Measurements from ENCODE around the gene REV3L. TPM values are rescaled to one million over a fixed set of nuclear protein-coding genes. Genes with fewer than 3 reads are reported as not detected.

REV3L gene
- total RNA-seq, 3 donors from 2014 or later (not counting 1 experiment from before 2014, with no cell fraction given) = 18.1 to 25.5 (median 22.7) TPM

DNA sequence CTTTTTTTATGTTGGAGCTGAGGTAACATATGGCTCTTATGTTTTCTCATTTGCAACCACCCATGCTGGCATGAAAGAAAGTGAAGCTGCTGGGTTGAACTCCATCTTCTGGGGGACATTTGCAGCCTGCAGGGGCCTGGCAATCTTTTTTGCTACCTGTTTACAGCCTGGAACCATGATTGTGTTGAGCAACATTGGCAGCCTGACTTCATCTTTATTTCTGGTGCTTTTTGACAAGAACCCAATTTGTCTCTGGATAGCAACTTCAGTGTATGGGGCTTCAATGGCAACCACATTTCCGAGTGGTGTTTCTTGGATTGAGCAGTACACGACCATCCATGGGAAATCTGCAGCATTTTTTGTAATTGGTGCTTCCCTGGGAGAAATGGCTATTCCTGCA is 216.7 kb downstream of the REV3L start:
- peaks cover 22% of the 10 kb centered on the region for H3K36me3 Mint-ChIP-seq
- ATAC-seq (no peak), DNase-seq (no peak)
- Histone ChIP-seq H3K9me3 (ENCODE audit: control insufficient read depth, insufficient read depth, low read length) (no peaks in the 10 kb centered on the region), H3K4me3 (ENCODE audit: low read length) (no peak overlapping the region), H3K4me1 (ENCODE audit: control insufficient read depth, insufficient read depth, low read length) (no peaks in the 10 kb centered on the region), H3K36me3 (ENCODE audit: control insufficient read depth, insufficient read depth, low read length) (peaks cover 36% of the 10 kb centered on the region), H3K27me3 (ENCODE audit: control insufficient read depth, insufficient read depth, low read length) (no peaks in the 10 kb centered on the region), H3K27ac (ENCODE audit: low read length) (no peak overlapping the region)
- no peak overlapping the region for H3K4me3 Mint-ChIP-seq
- H3K4me1 Mint-ChIP-seq = peaks cover 12 to 16% of the 10 kb centered on the region in 2 donors
- H3K27ac Mint-ChIP-seq = no peak overlapping the region
- no peaks in the 10 kb centered on the region for H3K27me3 Mint-ChIP-seq (ENCODE audit: low read depth in 2 of 2)
- no peaks in the 10 kb centered on the region for H3K9me3 Mint-ChIP-seq
- intact Hi-C loops (cut with micrococcal nuclease) = no loop called here
- 100% methylated on average over 2 of the region's 2 CpGs for WGBS (ENCODE audit: insufficient coverage)
- TF ChIP-seq, protein P1, sequence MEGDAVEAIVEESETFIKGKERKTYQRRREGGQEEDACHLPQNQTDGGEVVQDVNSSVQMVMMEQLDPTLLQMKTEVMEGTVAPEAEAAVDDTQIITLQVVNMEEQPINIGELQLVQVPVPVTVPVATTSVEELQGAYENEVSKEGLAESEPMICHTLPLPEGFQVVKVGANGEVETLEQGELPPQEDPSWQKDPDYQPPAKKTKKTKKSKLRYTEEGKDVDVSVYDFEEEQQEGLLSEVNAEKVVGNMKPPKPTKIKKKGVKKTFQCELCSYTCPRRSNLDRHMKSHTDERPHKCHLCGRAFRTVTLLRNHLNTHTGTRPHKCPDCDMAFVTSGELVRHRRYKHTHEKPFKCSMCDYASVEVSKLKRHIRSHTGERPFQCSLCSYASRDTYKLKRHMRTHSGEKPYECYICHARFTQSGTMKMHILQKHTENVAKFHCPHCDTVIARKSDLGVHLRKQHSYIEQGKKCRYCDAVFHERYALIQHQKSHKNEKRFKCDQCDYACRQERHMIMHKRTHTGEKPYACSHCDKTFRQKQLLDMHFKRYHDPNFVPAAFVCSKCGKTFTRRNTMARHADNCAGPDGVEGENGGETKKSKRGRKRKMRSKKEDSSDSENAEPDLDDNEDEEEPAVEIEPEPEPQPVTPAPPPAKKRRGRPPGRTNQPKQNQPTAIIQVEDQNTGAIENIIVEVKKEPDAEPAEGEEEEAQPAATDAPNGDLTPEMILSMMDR (IDR thresholded peaks at IDR 0.05) = no peak

GRCh38 chr6:111265842-111266241 is 217.2 kb downstream of the REV3L start:
- ATAC-seq (no peak), DNase-seq (no peak)
- peaks cover 15 to 16% of the 10 kb centered on the region in 2 donors for H3K4me1 Mint-ChIP-seq
- peaks cover 22% of the 10 kb centered on the region for H3K36me3 Mint-ChIP-seq
- Histone ChIP-seq H3K36me3 (ENCODE audit: control insufficient read depth, insufficient read depth, low read length) (peaks cover 36% of the 10 kb centered on the region), H3K9me3 (ENCODE audit: control insufficient read depth, insufficient read depth, low read length) (no peaks in the 10 kb centered on the region), H3K4me3 (ENCODE audit: low read length) (no peak overlapping the region), H3K27ac (ENCODE audit: low read length) (no peak overlapping the region), H3K27me3 (ENCODE audit: control insufficient read depth, insufficient read depth, low read length) (no peaks in the 10 kb centered on the region), H3K4me1 (ENCODE audit: control insufficient read depth, insufficient read depth, low read length) (no peaks in the 10 kb centered on the region)
- TF ChIP-seq, protein P1 (IDR thresholded peaks at IDR 0.05) = no peak
- 96% methylated on average over 6 of the region's 6 CpGs for WGBS (ENCODE audit: insufficient coverage)
- H3K4me3 Mint-ChIP-seq = no peak overlapping the region
- H3K27ac Mint-ChIP-seq = no peak overlapping the region
- H3K27me3 Mint-ChIP-seq (ENCODE audit: low read depth in 2 of 2) = no peaks in the 10 kb centered on the region
- intact Hi-C loops (cut with micrococcal nuclease) = no loop called here
- no peaks in the 10 kb centered on the region for H3K9me3 Mint-ChIP-seq

- Mint-ChIP-seq H3K27me3 (ENCODE audit: low read depth in 2 of 2) (no peaks in the 10 kb centered on the region), H3K27ac (no peak overlapping the region), H3K4me1 (peaks cover 20 to 27% of the 10 kb centered on the region in 2 donors), H3K9me3 (no peaks in the 10 kb centered on the region), H3K36me3 (peaks cover 22% of the 10 kb centered on the region), H3K4me3 (no peak overlapping the region)
- TF ChIP-seq, protein P1 (IDR thresholded peaks at IDR 0.05) = no peak
- H3K27me3 ChIP-seq (ENCODE audit: control insufficient read depth, insufficient read depth, low read length) = no peaks in the 10 kb centered on the region
- ATAC-seq (no peak), DNase-seq (no peak)
- 91% methylated on average over 4 of the region's 4 CpGs for WGBS (ENCODE audit: insufficient coverage)
- H3K27ac ChIP-seq (ENCODE audit: low read length) = no peak overlapping the region
- H3K9me3 ChIP-seq (ENCODE audit: control insufficient read depth, insufficient read depth, low read length) = no peaks in the 10 kb centered on the region
- intact Hi-C loops (cut with micrococcal nuclease) = no loop called here
- H3K4me1 ChIP-seq (ENCODE audit: control insufficient read depth, insufficient read depth, low read length) = peaks cover 15% of the 10 kb centered on the region
- no peak overlapping the region for H3K4me3 ChIP-seq (ENCODE audit: low read length)
- H3K36me3 ChIP-seq (ENCODE audit: control insufficient read depth, insufficient read depth, low read length) = peaks cover 28% of the 10 kb centered on the region
These were observed 219.2 kb downstream of the REV3L start for GRCh38 chr6:111263837-111264236.

Data from natural killer cell (primary cell).